ENCODE results near the gene EXOC3L1.

EXOC3L1 gene

DNA sequence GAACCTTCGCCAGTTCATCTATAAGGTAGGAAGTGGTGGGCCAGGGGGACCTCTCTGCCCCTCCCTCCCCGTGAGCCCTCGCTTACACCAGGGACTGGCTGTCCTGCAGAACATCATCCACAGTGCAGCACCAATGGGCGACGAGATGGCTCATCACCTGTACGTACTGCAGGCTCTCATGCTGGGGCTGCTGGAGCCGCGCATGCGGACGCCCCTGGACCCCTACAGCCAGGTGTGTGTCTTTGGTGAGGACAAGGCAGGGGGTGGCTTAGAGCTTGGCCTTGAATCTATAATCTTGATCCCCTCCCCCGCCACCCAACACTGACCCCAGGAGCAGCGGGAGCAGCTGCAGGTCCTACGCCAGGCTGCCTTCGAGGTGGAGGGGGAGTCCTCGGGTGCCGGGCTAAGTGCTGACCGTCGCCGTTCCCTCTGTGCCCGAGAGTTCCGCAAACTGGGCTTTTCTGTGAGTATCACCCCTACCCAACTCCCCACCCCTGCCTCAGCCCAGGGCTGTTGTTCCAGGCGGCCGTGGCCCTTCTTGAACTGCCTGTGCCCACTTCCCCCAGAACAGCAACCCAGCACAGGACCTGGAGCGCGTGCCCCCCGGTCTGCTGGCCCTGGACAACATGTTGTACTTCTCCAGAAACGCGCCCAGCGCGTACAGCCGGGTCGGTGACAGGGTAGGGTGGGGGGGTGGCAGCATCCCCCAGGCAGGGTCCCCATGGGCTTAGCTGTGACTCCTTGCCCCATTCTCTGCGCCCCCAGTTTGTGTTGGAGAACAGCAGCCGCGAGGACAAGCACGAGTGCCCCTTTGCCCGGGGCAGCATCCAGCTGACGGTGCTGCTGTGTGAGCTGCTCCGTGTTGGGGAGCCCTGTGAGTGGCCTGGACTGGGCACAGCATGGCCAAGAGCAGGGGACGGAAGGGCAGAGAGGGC is 11.7 kb upstream of the EXOC3L1 start:
- no peak for TF ChIP-seq SIN3A (IDR thresholded peaks at IDR 0.05; ENCODE audit: borderline replicate concordance, insufficient read depth, low read length)
- TF ChIP-seq TAF1 (IDR thresholded peaks at IDR 0.05; ENCODE audit: borderline replicate concordance, insufficient read depth, low read length), result no peak
- no peak for TF ChIP-seq FOXP2 (optimal IDR thresholded peaks at IDR 0.05; ENCODE audit: borderline replicate concordance, extremely low read depth, extremely low read length, insufficient read depth)
- TF ChIP-seq, protein P1, sequence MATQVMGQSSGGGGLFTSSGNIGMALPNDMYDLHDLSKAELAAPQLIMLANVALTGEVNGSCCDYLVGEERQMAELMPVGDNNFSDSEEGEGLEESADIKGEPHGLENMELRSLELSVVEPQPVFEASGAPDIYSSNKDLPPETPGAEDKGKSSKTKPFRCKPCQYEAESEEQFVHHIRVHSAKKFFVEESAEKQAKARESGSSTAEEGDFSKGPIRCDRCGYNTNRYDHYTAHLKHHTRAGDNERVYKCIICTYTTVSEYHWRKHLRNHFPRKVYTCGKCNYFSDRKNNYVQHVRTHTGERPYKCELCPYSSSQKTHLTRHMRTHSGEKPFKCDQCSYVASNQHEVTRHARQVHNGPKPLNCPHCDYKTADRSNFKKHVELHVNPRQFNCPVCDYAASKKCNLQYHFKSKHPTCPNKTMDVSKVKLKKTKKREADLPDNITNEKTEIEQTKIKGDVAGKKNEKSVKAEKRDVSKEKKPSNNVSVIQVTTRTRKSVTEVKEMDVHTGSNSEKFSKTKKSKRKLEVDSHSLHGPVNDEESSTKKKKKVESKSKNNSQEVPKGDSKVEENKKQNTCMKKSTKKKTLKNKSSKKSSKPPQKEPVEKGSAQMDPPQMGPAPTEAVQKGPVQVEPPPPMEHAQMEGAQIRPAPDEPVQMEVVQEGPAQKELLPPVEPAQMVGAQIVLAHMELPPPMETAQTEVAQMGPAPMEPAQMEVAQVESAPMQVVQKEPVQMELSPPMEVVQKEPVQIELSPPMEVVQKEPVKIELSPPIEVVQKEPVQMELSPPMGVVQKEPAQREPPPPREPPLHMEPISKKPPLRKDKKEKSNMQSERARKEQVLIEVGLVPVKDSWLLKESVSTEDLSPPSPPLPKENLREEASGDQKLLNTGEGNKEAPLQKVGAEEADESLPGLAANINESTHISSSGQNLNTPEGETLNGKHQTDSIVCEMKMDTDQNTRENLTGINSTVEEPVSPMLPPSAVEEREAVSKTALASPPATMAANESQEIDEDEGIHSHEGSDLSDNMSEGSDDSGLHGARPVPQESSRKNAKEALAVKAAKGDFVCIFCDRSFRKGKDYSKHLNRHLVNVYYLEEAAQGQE (IDR thresholded peaks at IDR 0.05; ENCODE audit: insufficient read depth in 1 of 2, low read depth in 2 of 2, low read length in 2 of 2), result no peak
- TF ChIP-seq POLR2AphosphoS5 (IDR thresholded peaks at IDR 0.05; ENCODE audit: low read depth, low read length), result no peak

DNA sequence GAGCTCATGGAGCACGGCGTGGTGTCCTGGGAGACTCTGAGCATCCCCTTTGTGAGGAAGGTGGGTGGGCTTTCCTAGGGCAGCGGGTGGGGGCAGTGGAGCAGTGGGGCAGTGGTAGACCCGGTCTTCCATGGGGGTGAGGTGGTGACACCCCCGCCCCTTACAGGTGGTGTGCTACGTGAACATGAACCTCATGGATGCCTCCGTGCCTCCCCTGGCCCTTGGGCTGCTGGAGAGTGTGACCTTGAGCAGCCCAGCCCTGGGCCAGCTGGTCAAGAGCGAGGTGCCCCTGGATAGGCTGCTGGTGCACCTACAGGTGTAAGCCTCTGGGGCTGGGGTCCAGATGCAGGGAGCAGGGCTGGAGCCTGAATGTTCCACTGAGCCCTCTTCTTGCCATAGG is 10.6 kb upstream of the EXOC3L1 start:
- no peak for TF ChIP-seq TAF1 (IDR thresholded peaks at IDR 0.05; ENCODE audit: borderline replicate concordance, insufficient read depth, low read length)
- TF ChIP-seq FOXP2 (optimal IDR thresholded peaks at IDR 0.05; ENCODE audit: borderline replicate concordance, extremely low read depth, extremely low read length, insufficient read depth), result no peak
- no peak for TF ChIP-seq SIN3A (IDR thresholded peaks at IDR 0.05; ENCODE audit: borderline replicate concordance, insufficient read depth, low read length)
- TF ChIP-seq, protein P1 (IDR thresholded peaks at IDR 0.05; ENCODE audit: insufficient read depth in 1 of 2, low read depth in 2 of 2, low read length in 2 of 2), result no peak
- no peak for TF ChIP-seq POLR2AphosphoS5 (IDR thresholded peaks at IDR 0.05; ENCODE audit: low read depth, low read length)

DNA sequence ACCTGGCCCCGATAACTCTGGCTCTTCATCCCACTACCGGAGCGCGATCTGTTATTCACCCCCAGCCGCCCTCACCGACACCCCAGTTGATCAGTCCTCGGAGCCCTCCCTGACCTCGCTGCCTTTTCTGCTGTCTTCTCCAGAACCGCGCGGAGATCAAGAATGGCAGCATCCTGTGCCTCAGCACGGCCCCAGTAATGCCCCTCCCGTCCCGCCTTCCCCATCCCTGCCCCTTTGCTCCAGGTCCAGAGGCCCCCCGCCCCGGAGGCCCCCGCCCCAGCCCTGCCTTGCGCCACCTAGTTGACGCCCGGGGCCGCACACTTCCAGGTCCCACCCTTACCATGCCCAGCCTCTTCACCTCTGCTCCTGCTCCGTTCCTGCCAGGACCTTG is 9.9 kb upstream of the EXOC3L1 start:
- TF ChIP-seq, protein P1 (IDR thresholded peaks at IDR 0.05; ENCODE audit: insufficient read depth in 1 of 2, low read depth in 2 of 2, low read length in 2 of 2), result no peak
- TF ChIP-seq SIN3A (IDR thresholded peaks at IDR 0.05; ENCODE audit: borderline replicate concordance, insufficient read depth, low read length) (no peak), FOXP2 (optimal IDR thresholded peaks at IDR 0.05; ENCODE audit: borderline replicate concordance, extremely low read depth, extremely low read length, insufficient read depth) (no peak)

DNA sequence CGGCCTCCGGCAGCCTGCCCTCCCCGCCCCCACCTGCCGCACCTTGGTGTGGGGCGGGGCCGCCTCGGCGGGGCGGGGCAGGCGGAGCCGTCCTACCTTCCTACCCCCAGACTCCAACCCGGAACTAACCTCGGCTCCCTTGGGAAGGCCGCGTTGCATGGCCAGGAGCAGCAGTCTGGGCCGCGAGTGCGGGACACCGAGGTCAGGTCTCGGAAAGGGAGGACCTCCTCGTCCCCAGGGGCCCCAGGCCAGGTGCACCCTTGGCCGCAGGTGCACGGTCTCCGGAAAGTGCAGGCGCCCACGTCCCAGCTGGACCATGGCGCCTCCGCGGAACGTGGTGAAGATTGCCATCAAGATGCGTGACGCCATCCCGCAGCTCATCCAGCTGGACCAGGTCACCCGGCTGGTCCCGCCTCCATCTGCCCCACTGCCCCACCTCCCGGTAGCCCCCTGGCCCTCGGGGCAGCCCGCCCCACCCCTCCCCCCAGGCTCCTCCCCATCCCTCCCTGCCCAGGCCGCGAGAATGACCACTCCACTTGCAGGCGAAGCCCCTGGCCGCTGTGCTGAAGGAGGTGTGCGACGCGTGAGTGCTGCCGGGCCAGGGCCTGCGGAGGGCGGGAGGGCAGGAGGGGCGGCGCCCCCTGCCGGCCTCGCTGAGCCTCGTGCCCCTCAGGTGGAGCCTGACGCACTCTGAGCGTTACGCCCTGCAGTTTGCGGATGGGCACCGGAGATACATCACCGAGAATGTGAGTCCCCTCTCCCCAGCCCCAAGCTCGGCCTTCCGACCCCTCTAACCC is 9.3 kb upstream of the EXOC3L1 start, which contains the start of gene ELMO3:
TSS of gene ELMO3 (plus strand) at position 121 of the 797 bp plus-strand sequence. CDS start at position 317, 196 bp downstream.
- no peak for TF ChIP-seq TAF1 (IDR thresholded peaks at IDR 0.05; ENCODE audit: borderline replicate concordance, insufficient read depth, low read length)
- no peak for TF ChIP-seq POLR2AphosphoS5 (IDR thresholded peaks at IDR 0.05; ENCODE audit: low read depth, low read length)

DNA sequence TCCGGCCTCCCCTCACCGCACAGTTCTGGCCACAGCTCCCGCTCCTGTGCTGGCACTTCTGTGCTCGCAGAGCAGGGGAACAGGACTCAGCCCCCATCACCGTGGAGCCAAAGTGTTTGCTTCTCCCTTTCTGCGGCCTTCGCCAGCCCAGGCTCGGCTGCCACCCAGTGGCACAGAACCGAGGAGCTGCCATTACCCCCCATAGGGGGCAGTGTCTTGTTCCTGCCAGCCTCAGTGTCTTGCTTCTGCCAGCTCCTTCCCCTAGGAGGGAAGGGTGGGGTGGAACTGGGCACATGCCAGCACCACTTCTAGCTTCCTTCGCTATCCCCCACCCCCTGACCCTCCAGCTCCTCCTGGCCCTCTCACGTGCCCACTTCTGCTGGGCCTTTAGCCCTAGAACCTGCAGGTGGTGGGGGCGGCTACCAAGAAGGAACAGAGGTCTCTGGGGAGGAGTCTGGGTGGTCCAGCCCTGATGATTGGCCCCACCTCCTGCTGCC is 8.3 kb upstream of the EXOC3L1 start:
- no peak for TF ChIP-seq SIN3A (IDR thresholded peaks at IDR 0.05; ENCODE audit: borderline replicate concordance, insufficient read depth, low read length)
- no peak for TF ChIP-seq TAF1 (IDR thresholded peaks at IDR 0.05; ENCODE audit: borderline replicate concordance, insufficient read depth, low read length)
- no peak for TF ChIP-seq POLR2AphosphoS5 (IDR thresholded peaks at IDR 0.05; ENCODE audit: low read depth, low read length)
- TF ChIP-seq, protein P1 (IDR thresholded peaks at IDR 0.05; ENCODE audit: insufficient read depth in 1 of 2, low read depth in 2 of 2, low read length in 2 of 2), result no peak
- no peak for TF ChIP-seq FOXP2 (optimal IDR thresholded peaks at IDR 0.05; ENCODE audit: borderline replicate concordance, extremely low read depth, extremely low read length, insufficient read depth)
